Testis (tissue), 2 donors: ENCODE data around the gene SLC26A8.

Source experiments
- POLR2A ChIP-seq: fragments of 450-650 bp; IDR thresholded peaks from one replicate; pipeline ENCODE4 v1.6.1; 2017; ENCODE audit warnings: antibody characterized with exemption, mild to moderate bottlenecking, moderate library complexity
- TF ChIP-seq, protein P1 (sequence below), 3 experiments: fragments of 450-650 bp in 2 of 3; fragments of 200-600 bp in 1 of 3; sonication (generic) in 1 of 3; IDR thresholded peaks; one replicate each; pipeline ENCODE4 v1.5.1; 2016 to 2019; ENCODE audit warnings: antibody characterized with exemption in 3 of 3, mild to moderate bottlenecking in 2 of 3, moderate library complexity in 1 of 3

DNA sequence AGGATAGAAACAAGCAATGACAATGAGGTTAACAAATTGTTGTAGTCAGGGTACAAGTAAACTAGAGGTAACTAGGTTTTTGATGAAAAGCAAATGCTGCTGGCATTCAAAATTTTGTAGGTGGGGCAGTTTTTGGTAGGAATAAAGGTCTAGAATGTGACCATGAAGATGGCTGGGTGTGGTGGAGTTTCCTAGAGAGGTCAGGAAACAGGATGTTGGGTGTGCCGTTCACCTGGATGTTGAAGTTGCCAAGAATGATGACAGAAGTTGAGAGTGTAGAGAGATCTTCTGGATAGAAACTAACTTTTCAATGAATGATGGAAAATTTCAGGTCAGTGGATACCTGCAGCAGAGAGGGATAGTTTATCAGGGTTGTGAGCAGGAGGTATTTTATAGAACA, 25.9 kb upstream of the SLC26A8 start:
- no peak for TF ChIP-seq POLR2A
- TF ChIP-seq, protein P1, sequence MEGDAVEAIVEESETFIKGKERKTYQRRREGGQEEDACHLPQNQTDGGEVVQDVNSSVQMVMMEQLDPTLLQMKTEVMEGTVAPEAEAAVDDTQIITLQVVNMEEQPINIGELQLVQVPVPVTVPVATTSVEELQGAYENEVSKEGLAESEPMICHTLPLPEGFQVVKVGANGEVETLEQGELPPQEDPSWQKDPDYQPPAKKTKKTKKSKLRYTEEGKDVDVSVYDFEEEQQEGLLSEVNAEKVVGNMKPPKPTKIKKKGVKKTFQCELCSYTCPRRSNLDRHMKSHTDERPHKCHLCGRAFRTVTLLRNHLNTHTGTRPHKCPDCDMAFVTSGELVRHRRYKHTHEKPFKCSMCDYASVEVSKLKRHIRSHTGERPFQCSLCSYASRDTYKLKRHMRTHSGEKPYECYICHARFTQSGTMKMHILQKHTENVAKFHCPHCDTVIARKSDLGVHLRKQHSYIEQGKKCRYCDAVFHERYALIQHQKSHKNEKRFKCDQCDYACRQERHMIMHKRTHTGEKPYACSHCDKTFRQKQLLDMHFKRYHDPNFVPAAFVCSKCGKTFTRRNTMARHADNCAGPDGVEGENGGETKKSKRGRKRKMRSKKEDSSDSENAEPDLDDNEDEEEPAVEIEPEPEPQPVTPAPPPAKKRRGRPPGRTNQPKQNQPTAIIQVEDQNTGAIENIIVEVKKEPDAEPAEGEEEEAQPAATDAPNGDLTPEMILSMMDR (IDR thresholded peaks at IDR 0.05), result no peak
